Activated T-helper 1 cell treated with anti-CD3 and anti-CD28 coated beads, Interleukin-12 subunit alpha, Interleukin-12 subunit beta, Interleukin-2, Interleukin-4 antibody, amounts not matched to agents 30 ng/mL and 10 ng/mL and 1 ng/mL, durations not matched to agents 14 hours and 24 hours and 36 hours (primary cell): ENCODE data around the gene RER1. TPM values are rescaled to one million over a fixed set of nuclear protein-coding genes. Genes with fewer than 3 reads are reported as not detected.

ENCODE experiments used
- DNase-seq: peaks from one replicate; pipeline ENCODE4 v3.0.0; 2021; ENCODE audit warnings: low spot score
- H3K27ac Mint-ChIP-seq: one replicate; pipeline ENCODE4 v1.8.0; 2021; ENCODE audit warnings: mild to moderate bottlenecking, mixed read lengths
- H3K27me3 Mint-ChIP-seq: one replicate; pipeline ENCODE4 v1.8.0; 2022; ENCODE audit warnings: mild to moderate bottlenecking, moderate library complexity, mixed read lengths; ENCODE audit not compliant: insufficient read depth
- H3K36me3 Mint-ChIP-seq: one replicate; pipeline ENCODE4 v1.8.0; 2021; ENCODE audit warnings: low read depth, mixed read lengths
- H3K4me1 Mint-ChIP-seq: one replicate; pipeline ENCODE4 v1.8.0; 2021; ENCODE audit warnings: low read depth, mixed read lengths
- H3K4me3 Mint-ChIP-seq: one replicate; pipeline ENCODE4 v1.8.0; 2021; ENCODE audit warnings: mild to moderate bottlenecking, moderate library complexity, mixed read lengths
- H3K9me3 Mint-ChIP-seq: one replicate; pipeline ENCODE4 v1.8.0; 2021; ENCODE audit warnings: mixed read lengths
- intact Hi-C: fragments of 100-400 bp; cut with micrococcal nuclease; formaldehyde crosslinking; loops from one replicate; pipeline ENCODE4 v1.15.1; 2024
- total RNA-seq: library from RNA; stranded (reverse); gene quantifications from 2 replicates; pipeline ENCODE4 v1.2.3, GENCODE V29; 2022

The RER1 gene
- total RNA-seq, 1 donor from 2014 or later, result 161 TPM

DNA sequence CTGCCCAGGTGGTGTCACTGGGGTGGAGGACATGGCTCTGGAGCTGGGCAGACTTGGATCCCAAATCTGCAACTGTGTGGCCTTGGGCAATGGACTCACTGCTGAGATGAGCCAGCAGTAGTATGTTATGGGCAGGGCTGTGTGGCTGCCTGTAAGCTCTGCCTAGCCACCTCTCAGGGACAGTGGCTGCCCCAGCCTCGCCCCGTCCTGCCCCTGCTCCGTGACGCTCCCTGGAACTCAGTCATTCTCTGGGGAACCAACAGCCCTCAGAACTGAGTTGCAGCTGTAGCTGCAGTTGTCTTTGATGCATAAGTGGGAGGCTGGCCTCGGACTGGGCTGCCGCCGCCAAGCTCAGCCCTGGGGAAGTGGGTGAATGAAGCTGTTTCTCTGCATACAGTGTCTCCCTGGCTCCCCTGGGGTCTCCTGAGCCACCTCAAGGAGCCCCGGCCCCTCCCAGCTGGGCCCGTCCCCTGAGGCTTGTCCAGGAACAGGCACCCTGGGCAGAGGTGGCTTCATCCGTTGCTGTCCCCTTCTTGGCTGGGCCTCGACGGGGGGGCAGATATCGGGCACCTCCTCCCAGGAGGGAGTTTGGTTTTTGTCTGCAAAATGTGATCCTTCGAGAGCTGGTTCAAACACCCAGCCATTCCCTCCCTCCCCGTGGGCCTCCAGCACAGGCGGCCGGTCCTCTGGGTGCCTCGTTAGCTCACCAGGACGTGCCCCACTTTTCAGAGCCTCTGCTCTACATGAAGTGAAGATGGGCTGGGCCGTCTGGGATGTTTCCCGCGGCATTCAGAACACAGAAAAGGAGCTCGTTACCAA lies 58.2 kb downstream of the RER1 start:
- no peaks in the 10 kb centered on the region for H3K9me3 Mint-ChIP-seq
- H3K4me1 Mint-ChIP-seq, result no peaks in the 10 kb centered on the region
- DNase-seq, result no peak
- no peaks in the 10 kb centered on the region for H3K36me3 Mint-ChIP-seq
- no peak overlapping the region for H3K4me3 Mint-ChIP-seq
- H3K27me3 Mint-ChIP-seq, result peaks cover 3% of the 10 kb centered on the region
- no peak overlapping the region for H3K27ac Mint-ChIP-seq
- intact Hi-C loops, result no loop called here

DNA sequence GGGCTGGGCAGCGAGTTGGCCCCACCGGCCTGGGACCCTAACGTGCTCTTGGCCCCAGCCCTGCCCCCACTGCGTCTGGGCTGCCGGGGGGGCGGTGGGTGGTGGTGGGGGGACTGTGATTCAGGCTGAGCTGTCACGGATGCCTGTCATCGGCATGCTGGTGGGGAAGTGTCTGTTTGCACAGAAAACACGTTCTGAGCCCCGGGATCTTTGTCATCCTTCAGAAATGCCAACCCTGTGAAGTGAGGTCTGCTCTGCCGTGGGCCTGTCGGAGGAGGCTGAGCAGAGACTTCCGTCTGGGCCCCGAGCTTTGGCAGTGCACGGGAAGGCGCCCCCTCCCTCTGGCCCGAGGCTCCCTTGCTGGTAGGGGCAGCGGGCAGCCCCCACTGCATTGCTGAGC lies 60.1 kb downstream of the RER1 start:
- no peak overlapping the region for H3K4me3 Mint-ChIP-seq
- no peak overlapping the region for H3K27ac Mint-ChIP-seq
- no peaks in the 10 kb centered on the region for H3K9me3 Mint-ChIP-seq
- no peaks in the 10 kb centered on the region for H3K36me3 Mint-ChIP-seq
- H3K27me3 Mint-ChIP-seq, result no peaks in the 10 kb centered on the region
- intact Hi-C loops, result no loop called here
- no peak for DNase-seq
- no peaks in the 10 kb centered on the region for H3K4me1 Mint-ChIP-seq

DNA sequence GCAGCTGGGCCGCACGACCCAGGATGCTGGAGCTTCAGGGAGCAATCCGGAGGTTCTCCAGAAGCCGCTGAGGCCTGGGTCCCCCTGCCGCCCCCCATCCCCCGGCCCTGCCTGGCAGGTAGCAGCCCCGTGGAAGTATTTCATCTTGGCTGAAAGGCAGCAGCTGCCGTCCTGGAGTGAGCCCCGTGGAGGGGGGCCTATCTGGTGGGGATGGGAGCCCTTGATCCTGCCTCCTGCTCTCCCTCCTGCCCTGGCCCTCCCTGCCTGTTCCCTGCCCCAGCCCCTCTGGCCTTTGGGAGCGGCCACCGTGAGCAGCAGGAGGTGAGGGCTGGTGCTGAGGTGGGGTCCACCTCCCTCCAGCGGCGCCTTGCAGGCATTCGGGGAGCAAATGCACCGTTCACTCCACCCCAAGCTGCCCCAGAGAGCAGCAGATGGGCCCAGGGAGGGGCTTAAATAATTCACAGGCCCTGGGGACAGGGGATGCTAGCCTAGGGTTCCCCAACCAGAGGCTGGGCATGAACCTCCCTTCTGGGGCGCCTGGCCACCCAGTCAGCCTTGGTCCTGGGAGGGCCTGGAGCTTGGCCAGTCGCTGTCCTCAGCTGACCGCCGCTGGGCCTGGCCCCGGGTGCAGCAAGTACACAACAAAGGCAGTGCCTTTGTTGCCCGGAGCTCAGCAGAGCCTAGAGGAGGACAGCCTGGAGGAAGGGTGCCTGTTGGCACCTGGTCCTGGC lies 60.7 kb downstream of the RER1 start:
- intact Hi-C loops, result no loop called here
- no peaks in the 10 kb centered on the region for H3K9me3 Mint-ChIP-seq
- no peaks in the 10 kb centered on the region for H3K27me3 Mint-ChIP-seq
- no peak overlapping the region for H3K27ac Mint-ChIP-seq
- H3K4me3 Mint-ChIP-seq, result no peak overlapping the region
- no peaks in the 10 kb centered on the region for H3K36me3 Mint-ChIP-seq
- H3K4me1 Mint-ChIP-seq, result no peaks in the 10 kb centered on the region
- no peak for DNase-seq

DNA sequence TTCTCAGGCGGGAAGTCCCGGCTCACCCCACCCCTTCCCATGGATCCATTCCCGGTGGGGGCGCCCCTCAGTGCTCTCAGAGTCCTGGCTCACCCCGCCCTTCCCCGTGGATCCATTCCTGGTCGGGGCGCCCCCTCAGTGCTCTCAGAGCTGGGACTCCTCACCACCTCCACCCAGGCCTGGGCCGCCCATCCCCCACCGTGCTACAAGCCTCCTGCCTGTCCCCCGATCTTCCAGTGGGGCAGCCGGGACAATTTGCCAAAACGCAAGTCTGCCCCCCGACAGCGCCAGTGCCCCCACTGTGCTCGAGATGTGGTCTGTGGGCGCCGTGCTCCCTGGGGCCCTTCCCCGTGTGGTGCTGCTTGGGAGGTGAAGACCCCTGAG lies 61.3 kb downstream of the RER1 start:
- Mint-ChIP-seq H3K27ac (no peak overlapping the region), H3K4me1 (no peaks in the 10 kb centered on the region), H3K36me3 (no peaks in the 10 kb centered on the region), H3K27me3 (no peaks in the 10 kb centered on the region), H3K4me3 (no peak overlapping the region), H3K9me3 (no peaks in the 10 kb centered on the region)
- no peak for DNase-seq
- intact Hi-C loops, result no loop called here

DNA sequence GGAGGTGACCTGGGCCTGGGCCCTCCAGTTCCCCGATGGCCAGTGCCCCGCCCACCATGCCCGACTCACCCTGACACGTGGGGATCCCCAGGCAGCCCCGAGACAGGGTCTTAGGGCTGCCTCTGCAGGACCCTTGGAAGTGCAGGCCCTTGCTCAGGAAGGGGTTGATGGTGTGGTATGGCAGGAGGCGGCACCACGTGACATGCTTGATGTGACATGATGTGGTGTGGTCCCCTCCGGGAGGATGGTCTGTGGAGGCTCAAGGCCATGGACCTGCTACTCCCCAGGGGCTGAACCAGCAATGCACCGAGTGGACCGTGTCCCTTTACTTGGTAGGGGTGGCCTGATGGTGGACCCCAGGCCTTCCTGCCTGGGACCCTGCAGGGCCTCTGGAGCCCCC lies 62.6 kb downstream of the RER1 start:
- intact Hi-C loops, result no loop called here
- no peaks in the 10 kb centered on the region for H3K36me3 Mint-ChIP-seq
- H3K27ac Mint-ChIP-seq, result no peak overlapping the region
- no peaks in the 10 kb centered on the region for H3K27me3 Mint-ChIP-seq
- H3K9me3 Mint-ChIP-seq, result no peaks in the 10 kb centered on the region
- DNase-seq, result no peak
- H3K4me3 Mint-ChIP-seq, result no peak overlapping the region
- H3K4me1 Mint-ChIP-seq, result no peaks in the 10 kb centered on the region

Other genes with a start within 250 kb of the RER1 start
- 50.3 and 50.5 TPM in 2 replicates for gene FAAP20, start 197.1 kb upstream of the RER1 start, total RNA-seq
- 38.3 and 44.5 TPM in 2 replicates for gene SKI, start 163.5 kb upstream of the RER1 start, total RNA-seq
- 8.4 and 8.6 TPM in 2 replicates for gene MORN1, start 287 bp upstream of the RER1 start, total RNA-seq
- gene PEX10, start 20.7 kb downstream of the RER1 start, total RNA-seq, result 22.4 and 24.0 TPM in 2 replicates
- gene PLCH2, start 84.4 kb downstream of the RER1 start, total RNA-seq, result 2.5 and 2.9 TPM in 2 replicates
- 65.6 and 67.6 TPM in 2 replicates for gene PANK4, start 134.8 kb downstream of the RER1 start, total RNA-seq
- not detected in 2 replicates for gene HES5, start 138.4 kb downstream of the RER1 start, total RNA-seq
- 207 and 215 TPM in 2 replicates for gene TNFRSF14, start 164.5 kb downstream of the RER1 start, total RNA-seq
- gene PRXL2B, start 194.9 kb downstream of the RER1 start, total RNA-seq, result 39.5 and 42.1 TPM in 2 replicates
- 0.86 and 1.0 TPM in 2 replicates for gene MMEL1, start 241.2 kb downstream of the RER1 start, total RNA-seq